HEK293 (cell line): Measurements from ENCODE around the gene SMARCA2.
"Not testable (repeated sequence)": the region's sequence is repeated elsewhere in the genome, so short reads cannot be mapped to it uniquely, and the experiment has no call there.

Source experiments
- CTCF ChIP-seq: fragments of 450-650 bp; formaldehyde crosslinking; IDR thresholded peaks from 2 replicates; pipeline ENCODE4 v1.5.1; 2016; ENCODE audit warnings: missing biosample characterization, missing genetic modification characterization
- TRIM28 ChIP-seq: IDR thresholded peaks from 2 replicates; pipeline ENCODE4 v1.6.1; 2011; ENCODE audit warnings: low read length, control low read depth, borderline replicate concordance
- ZNF558 ChIP-seq: fragments of 450-650 bp; formaldehyde crosslinking; IDR thresholded peaks from 2 replicates; pipeline ENCODE4 v1.5.1; 2016; ENCODE audit warnings: missing biosample characterization, missing genetic modification characterization
- ZSCAN16 ChIP-seq: fragments of 450-650 bp; formaldehyde crosslinking; IDR thresholded peaks from 2 replicates; pipeline ENCODE4 v1.5.1; 2016; ENCODE audit warnings: missing biosample characterization, missing genetic modification characterization
- TF ChIP-seq, protein P1 (sequence below): fragments of 450-650 bp; formaldehyde crosslinking; IDR thresholded peaks from 2 replicates; pipeline ENCODE4 v1.5.1; 2016; ENCODE audit warnings: missing biosample characterization, missing genetic modification characterization

GRCh38 chr9:2146700-2147099, 131.6 kb downstream of the SMARCA2 start:
- TF ChIP-seq ZNF558 (tag by site-specific recombination); ZSCAN16; TRIM28; CTCF (tag by site-specific recombination): not testable (repeated sequence)
- TF ChIP-seq, protein P1, sequence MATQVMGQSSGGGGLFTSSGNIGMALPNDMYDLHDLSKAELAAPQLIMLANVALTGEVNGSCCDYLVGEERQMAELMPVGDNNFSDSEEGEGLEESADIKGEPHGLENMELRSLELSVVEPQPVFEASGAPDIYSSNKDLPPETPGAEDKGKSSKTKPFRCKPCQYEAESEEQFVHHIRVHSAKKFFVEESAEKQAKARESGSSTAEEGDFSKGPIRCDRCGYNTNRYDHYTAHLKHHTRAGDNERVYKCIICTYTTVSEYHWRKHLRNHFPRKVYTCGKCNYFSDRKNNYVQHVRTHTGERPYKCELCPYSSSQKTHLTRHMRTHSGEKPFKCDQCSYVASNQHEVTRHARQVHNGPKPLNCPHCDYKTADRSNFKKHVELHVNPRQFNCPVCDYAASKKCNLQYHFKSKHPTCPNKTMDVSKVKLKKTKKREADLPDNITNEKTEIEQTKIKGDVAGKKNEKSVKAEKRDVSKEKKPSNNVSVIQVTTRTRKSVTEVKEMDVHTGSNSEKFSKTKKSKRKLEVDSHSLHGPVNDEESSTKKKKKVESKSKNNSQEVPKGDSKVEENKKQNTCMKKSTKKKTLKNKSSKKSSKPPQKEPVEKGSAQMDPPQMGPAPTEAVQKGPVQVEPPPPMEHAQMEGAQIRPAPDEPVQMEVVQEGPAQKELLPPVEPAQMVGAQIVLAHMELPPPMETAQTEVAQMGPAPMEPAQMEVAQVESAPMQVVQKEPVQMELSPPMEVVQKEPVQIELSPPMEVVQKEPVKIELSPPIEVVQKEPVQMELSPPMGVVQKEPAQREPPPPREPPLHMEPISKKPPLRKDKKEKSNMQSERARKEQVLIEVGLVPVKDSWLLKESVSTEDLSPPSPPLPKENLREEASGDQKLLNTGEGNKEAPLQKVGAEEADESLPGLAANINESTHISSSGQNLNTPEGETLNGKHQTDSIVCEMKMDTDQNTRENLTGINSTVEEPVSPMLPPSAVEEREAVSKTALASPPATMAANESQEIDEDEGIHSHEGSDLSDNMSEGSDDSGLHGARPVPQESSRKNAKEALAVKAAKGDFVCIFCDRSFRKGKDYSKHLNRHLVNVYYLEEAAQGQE (tag by site-specific recombination), result not testable (repeated sequence)
